ENCODE results near the gene FMN1.

FMN1 gene, protein sequence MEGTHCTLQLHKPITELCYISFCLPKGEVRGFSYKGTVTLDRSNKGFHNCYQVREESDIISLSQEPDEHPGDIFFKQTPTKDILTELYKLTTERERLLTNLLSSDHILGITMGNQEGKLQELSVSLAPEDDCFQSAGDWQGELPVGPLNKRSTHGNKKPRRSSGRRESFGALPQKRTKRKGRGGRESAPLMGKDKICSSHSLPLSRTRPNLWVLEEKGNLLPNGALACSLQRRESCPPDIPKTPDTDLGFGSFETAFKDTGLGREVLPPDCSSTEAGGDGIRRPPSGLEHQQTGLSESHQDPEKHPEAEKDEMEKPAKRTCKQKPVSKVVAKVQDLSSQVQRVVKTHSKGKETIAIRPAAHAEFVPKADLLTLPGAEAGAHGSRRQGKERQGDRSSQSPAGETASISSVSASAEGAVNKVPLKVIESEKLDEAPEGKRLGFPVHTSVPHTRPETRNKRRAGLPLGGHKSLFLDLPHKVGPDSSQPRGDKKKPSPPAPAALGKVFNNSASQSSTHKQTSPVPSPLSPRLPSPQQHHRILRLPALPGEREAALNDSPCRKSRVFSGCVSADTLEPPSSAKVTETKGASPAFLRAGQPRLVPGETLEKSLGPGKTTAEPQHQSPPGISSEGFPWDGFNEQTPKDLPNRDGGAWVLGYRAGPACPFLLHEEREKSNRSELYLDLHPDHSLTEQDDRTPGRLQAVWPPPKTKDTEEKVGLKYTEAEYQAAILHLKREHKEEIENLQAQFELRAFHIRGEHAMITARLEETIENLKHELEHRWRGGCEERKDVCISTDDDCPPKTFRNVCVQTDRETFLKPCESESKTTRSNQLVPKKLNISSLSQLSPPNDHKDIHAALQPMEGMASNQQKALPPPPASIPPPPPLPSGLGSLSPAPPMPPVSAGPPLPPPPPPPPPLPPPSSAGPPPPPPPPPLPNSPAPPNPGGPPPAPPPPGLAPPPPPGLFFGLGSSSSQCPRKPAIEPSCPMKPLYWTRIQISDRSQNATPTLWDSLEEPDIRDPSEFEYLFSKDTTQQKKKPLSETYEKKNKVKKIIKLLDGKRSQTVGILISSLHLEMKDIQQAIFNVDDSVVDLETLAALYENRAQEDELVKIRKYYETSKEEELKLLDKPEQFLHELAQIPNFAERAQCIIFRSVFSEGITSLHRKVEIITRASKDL (N-terminal part only)

DNA sequence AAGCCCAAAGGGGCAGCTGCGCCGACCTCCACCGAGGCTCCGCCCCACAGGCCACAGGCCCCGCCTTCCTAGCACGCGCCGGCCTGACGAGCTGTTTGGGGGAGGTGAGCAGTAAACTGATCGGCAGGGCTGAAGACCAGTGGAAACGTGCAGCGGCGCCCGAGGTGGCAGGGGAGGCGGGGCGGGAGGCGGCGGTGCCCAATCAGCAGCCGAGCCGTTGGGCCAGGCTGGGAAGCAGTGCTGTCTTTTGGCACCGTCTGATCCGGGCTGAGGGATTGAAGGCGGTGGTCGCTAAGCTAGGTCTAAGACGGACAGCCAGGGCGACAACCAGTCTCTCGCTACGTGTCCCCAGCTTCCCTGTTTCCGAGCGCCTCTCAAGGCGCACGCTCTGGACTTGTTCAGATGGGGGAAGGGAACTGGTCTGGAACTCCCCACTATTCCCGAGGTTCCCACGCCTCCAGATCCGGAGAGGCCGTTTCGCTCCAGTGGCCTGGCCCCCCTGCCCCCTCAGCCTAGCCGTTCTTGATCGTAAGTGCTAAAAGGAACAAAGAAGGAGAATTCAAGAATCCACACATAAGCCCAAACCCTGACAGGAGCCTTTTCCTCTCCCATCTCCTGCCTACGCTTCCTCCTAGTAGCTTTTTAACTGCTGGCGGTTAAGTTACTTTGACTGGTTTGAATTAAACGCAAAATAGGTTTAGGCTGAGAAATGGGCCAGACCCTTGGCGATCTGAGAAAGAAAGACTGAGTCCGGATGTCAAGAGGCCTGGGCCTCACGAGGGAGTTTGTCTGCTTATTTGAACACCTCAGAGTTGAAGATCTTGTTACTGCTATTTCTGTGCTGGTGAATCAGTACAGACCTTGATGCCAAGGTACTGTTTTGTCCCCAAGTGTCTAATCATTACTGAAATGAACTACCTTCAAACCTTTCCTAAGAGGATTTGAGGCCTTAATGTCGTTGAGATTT is at the start of gene FMN1:
FMN1 (minus strand) TSS at position 11 of the 967 bp plus-strand sequence. CDS start 39,800 bp downstream, outside the sequence.
- peak; percentile 92 for DNase-seq (ENCODE audit: low spot score)

- no peak for DNase-seq (ENCODE audit: low spot score)
These were observed 49.4 kb upstream of the FMN1 start for GRCh38 chr15:33243869-33244268.

DNA sequence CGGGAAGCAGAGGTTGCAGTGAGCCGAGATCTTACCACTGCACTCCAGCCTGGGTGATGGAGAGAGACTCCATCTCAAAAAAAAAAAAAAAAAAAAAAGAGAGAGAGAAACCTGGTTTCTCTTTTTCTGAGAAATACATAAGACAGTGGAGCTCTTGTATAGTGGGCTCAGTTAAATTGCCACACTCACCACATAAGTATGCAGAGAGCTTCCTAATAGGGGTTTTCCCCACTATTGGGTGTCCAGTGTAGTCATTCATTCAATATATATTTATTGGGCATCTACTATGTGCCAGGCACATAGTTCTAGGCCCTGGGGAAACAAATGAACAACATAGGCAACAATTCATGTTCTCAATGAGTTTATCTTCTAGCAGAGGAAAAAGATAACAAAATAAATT is 48.9 kb upstream of the FMN1 start:
- DNase-seq (ENCODE audit: low spot score) = no peak

DNA sequence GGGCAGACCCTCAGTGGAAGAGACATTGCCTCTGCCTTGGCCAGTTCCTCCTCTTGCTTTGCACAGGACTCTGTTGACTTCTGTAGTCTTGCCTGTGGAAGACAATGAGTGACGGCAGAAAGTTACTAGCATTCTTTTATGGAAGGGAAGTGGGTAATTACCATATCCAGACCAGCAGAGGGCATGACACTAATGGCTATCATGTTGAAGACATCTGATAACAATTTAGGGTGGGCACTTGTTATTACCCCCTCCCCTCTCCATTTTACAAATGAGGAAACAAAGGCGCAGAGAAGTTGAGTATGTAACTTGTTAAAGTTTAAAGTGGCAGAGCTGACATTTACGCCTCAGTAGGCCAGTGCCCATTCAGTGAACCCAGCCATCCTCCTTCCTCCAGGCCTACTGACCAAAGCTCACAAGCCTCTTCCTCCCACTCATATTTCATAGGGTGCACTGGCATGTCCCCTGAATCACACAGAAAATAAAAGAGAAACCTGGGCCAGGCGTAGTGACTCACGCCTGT is 48.2 kb upstream of the FMN1 start:
- no peak for DNase-seq (ENCODE audit: low spot score)

DNA sequence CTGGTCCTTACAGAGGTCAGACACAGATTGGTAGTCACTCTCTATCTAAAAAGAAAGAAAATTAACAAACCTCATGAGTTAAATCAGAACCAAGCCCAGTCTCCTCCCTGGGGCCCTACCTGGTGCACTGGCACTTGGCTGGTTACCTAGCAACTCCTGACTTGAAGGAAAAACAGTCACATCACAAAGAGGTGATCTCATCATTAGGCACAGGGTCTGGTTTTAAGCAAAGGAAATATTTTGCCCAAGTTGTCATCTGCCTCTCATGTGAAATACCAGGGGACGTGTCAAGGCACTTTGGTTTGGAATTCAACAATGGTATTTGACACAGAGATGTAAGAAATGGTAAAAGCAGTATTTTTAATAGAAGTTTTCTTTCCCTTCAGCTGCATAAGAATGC is 47.7 kb upstream of the FMN1 start:
- DNase-seq (ENCODE audit: low spot score) = no peak

- DNase-seq (ENCODE audit: low spot score) = no peak
These were observed 42.5 kb upstream of the FMN1 start for GRCh38 chr15:33236841-33237509.

GRCh38 chr15:33234020-33234461 is 39.5 kb upstream of the FMN1 start:
- DNase-seq (ENCODE audit: low spot score) = no peak

DNA sequence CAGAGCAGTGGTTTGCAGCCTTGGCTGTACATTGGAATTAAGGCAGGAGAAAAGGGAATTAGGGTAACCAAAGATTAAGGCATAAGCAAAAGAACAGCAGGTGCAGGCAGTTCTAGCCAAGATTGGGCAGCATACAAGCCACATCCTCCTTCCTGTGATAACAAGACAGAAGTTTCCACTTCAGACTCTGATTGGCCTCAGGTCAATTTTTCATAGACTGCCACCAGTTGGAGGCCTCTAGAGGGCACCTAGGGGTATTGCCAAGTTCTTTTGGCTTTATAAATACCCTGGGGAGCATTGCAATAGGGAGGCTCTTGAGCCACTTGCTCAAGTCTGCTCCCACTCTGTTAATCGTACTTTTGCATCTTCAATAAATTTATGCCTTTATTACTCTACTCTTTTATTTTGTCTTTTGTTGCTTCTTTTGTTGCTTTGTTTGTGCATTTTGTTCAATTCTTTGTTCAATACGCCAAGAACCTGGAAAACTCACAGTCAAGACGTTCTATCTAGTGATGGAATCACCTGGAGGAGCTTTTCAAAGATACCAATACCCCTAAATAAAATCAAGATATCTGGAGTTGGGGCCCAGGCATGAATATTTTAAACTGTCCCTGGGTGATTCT is 32.2 kb upstream of the FMN1 start:
- DNase-seq (ENCODE audit: low spot score) = no peak

DNA sequence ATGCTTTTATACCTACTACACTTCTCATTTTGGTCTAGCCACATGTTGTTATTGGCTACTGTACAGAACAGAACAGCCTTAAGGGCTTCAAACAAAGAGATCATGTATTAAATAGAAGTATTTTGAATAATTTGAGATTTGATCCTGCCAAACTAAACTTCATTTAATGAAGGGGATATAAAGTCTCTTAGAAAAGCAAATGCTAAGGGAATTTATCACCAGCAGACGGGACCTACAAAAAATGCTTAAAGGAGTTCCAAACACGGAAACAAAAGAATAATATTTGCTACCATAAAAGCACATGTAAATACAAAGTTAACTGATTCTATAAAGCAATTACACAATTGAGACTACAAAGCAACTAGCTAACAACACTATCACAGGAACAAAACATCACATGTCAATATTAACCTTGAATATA is 23.6 kb upstream of the FMN1 start:
- DNase-seq (ENCODE audit: low spot score) = no peak

DNA sequence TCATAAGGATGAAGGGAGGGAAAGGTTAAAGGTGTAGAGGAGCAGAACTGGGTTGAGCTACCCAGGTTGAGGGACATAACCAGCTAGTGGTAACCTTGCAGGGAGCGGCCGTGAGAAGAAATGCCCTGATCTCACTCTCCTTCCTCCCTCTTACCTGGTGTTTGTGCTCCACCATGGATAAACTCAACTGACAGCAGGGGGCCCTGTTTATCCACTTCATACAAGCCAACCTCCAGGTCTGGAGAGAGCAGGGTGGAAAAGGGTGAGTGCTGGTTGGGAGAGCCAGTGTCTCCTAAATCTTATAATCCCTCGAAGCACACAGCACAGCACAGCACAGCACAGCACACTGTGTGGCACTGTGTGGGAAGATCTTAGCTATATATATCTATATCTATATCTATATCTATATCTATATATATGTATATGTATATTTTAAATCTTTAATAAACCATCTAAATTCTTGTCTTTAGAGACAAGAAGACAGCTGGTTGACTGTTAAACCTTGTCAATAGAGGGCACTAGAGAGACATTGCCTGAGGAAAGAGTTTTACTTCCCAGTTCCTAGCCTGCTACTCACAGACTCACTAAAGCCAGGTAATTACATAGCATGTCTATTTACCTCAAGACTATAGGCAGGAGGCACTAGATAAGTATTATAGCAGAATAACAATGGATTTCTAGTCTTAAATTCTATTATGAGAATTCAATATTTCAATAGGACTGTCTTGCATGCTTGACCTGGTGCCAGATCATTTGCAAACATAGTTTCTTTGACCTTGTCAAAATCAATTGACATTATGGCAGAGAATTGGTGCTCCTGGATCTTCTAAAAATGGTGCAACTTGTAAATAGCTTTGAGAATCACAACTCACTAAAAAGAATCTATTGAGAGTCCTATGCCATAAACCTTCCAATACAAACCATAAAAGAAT is 21.7 kb upstream of the FMN1 start:
- no peak for DNase-seq (ENCODE audit: low spot score)

GRCh38 chr15:33211176-33211808 is 16.8 kb upstream of the FMN1 start:
- no peak for DNase-seq (ENCODE audit: low spot score)

- no peak for DNase-seq (ENCODE audit: low spot score)
These were observed 15.3 kb upstream of the FMN1 start for GRCh38 chr15:33209575-33210481.

DNA sequence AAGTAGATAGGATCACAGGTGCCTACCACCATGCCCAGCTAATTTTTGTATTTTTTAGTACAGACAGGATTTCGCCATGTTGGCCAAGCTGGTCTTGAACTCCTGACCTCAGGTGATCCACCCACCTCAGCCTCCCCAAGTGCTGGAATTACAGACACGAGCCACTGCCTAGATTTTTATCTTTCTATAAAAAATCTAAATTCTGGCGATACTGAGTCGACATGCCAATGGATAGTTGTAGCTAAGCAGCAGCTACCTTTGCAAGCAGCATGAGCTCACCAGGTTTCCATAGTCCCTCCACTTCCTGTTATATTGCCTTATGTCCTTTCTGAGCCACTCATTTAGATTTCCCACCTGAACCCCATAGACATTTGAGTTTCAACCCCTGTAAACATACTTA is 13.1 kb upstream of the FMN1 start:
- DNase-seq (ENCODE audit: low spot score) = no peak

- no peak for DNase-seq (ENCODE audit: low spot score)
These were observed 11.9 kb upstream of the FMN1 start for GRCh38 chr15:33206366-33206765.

DNA sequence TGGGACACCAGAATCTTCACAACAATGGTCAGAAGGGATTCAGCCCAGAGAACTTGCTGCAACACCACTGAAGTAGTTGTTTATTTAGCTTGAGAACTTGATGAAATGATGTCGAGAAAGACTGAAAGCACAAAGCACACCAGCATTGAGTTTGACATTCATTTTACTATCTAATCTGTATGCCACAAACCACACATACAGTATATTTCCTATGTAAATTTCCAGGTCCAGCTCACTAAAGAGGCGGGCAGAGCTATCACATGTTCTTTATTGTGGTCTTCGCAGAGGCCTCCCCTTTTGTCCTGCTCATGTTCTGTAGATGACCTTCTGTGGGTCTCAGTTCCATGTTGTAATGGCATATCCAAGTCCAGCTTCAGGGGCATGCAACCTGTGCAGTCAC is 10.4 kb upstream of the FMN1 start:
- DNase-seq (ENCODE audit: low spot score) = no peak

DNA sequence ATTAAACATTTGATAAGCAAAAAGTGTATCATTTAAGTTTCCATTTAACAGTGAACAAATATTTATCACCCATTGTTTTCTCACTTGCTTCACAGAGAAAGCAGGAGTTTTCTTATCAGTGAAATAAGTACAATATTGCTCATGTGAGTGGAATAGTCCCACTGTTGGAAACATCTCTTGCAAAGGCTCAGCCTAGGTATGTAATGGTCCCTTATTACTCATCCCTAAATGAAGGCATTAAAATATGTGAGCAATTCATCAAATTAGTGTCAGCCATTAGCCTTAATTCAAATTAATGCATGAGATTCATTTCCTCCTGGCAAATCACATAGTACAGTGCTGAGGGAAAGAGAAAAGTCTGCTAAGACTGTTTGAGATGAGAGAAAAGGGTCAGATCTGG is 9.6 kb upstream of the FMN1 start:
- no peak for DNase-seq (ENCODE audit: low spot score)
